ENCODE data around the gene FOXP1.
"Not testable (repeated sequence)": the region's sequence is repeated elsewhere in the genome, so short reads cannot be mapped to it uniquely, and the experiment has no call there.

The FOXP1 gene

GRCh38 chr3:71029770-71030169 lies 553.8 kb downstream of the FOXP1 start:
- no peak for ATAC-seq

GRCh38 chr3:71028802-71029201 lies 554.7 kb downstream of the FOXP1 start:
- ATAC-seq (no peak), DNase-seq (no peak)

More at GRCh38 chr3:71029770-71030169, 553.8 kb downstream of the FOXP1 start:
- no peak for DNase-seq

- DNase-seq (no peak), ATAC-seq (no peak)
These were observed 555.3 kb downstream of the FOXP1 start for GRCh38 chr3:71028184-71028583.

- ATAC-seq (no peak), DNase-seq (no peak)
These were observed 556.6 kb downstream of the FOXP1 start for GRCh38 chr3:71026634-71027578.

GRCh38 chr3:71025516-71025915 lies 558.0 kb downstream of the FOXP1 start:
- no peak for DNase-seq
- ATAC-seq = peak; percentile 37

- no peak for DNase-seq
- ATAC-seq = no peak
These were observed 558.5 kb downstream of the FOXP1 start for GRCh38 chr3:71025010-71025409.

GRCh38 chr3:71022551-71023335 lies 560.8 kb downstream of the FOXP1 start:
- DNase-seq (no peak), ATAC-seq (no peak)

- ATAC-seq (no peak), DNase-seq (no peak)
These were observed 564.7 kb downstream of the FOXP1 start for GRCh38 chr3:71018799-71019198.

- DNase-seq (no peak), ATAC-seq (no peak)
These were observed 567.2 kb downstream of the FOXP1 start for GRCh38 chr3:71016178-71016845.

- DNase-seq, ATAC-seq: not testable (repeated sequence)
These were observed 568.9 kb downstream of the FOXP1 start for GRCh38 chr3:71014616-71015015.

- DNase-seq (no peak), ATAC-seq (no peak)
These were observed 570.6 kb downstream of the FOXP1 start for GRCh38 chr3:71012971-71013370.

GRCh38 chr3:71011565-71012287 lies 571.8 kb downstream of the FOXP1 start:
- no peak for ATAC-seq
- no peak for DNase-seq

- DNase-seq (peak; percentile 72), ATAC-seq (peak; percentile 90)
These were observed 572.6 kb downstream of the FOXP1 start for GRCh38 chr3:71010726-71011455.

GRCh38 chr3:71008350-71008935 lies 575.1 kb downstream of the FOXP1 start:
- no peak for DNase-seq
- no peak for ATAC-seq

GRCh38 chr3:71006810-71007785 lies 576.4 kb downstream of the FOXP1 start:
- no peak for ATAC-seq
- DNase-seq = no peak

GRCh38 chr3:71005702-71006321 lies 577.7 kb downstream of the FOXP1 start:
- DNase-seq = no peak
- ATAC-seq = no peak

- DNase-seq (no peak), ATAC-seq (no peak)
These were observed 580.0 kb downstream of the FOXP1 start for GRCh38 chr3:71003511-71003910.

GRCh38 chr3:71002298-71002697 lies 581.2 kb downstream of the FOXP1 start:
- no peak for DNase-seq
- no peak for ATAC-seq

GRCh38 chr3:71001303-71001830 lies 582.2 kb downstream of the FOXP1 start:
- DNase-seq (no peak), ATAC-seq (no peak)
